Fibroblast of the aortic adventitia (primary cell): ENCODE results near the gene FRY. TPM values are rescaled to one million over a fixed set of nuclear protein-coding genes. Genes with fewer than 3 reads are reported as not detected.

Source experiments
- DNase-seq: peaks from one replicate; pipeline ENCODE4 v3.0.0-alpha.2; 2010; ENCODE audit warnings: low read depth
- H3K4me3 ChIP-seq: 2 replicates; pipeline ENCODE4 v1.5.1; 2011; ENCODE audit warnings: low read depth, mild to moderate bottlenecking, control low read depth, low read length, moderate library complexity
- total RNA-seq: library from RNA; depleted of rRNA; stranded (reverse); fragments of >200 nt; gene quantifications from 2 replicates; pipeline ENCODE4 v1.2.3, GENCODE V29; 2012; ENCODE audit warnings: low replicate concordance
- TF ChIP-seq, protein P1 (sequence below): IDR thresholded peaks from 2 replicates; pipeline ENCODE4 v1.5.1; 2011; ENCODE audit warnings: mild to moderate bottlenecking, low read length, control low read depth, inconsistent platforms; ENCODE audit not compliant: insufficient read depth

The FRY gene
- total RNA-seq, 1 donor = 4.3 TPM

DNA sequence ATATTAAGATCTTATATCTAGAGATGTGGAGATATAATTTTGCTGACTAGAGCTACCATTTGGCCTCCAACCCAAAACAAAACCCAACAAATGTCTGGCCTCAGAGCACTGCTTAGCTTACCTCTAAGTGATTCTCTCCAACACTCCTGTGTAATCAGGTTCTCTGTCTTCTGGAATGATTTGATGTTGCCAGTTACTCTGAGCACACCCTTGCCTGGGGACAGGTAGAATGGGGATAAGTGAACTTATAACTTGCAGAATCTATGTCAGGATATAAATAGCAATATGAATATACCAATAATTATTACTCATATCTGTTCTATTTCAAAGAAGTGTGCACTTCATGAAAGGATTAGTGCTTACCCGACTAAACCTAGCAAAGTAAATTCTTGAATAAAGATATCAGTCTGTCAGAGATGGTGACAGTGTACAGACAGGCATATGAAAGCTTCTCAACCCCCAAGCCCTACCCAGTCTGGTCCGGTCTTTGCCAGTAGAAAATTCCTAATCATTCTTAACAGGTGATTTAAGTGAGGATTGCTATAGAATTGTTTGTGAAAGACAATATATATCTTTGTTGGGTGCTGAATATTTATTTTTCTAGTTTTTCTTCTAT, 250.6 kb downstream of the FRY start:
- no peak for DNase-seq
- no peak overlapping the region for H3K4me3 ChIP-seq
- TF ChIP-seq, protein P1, sequence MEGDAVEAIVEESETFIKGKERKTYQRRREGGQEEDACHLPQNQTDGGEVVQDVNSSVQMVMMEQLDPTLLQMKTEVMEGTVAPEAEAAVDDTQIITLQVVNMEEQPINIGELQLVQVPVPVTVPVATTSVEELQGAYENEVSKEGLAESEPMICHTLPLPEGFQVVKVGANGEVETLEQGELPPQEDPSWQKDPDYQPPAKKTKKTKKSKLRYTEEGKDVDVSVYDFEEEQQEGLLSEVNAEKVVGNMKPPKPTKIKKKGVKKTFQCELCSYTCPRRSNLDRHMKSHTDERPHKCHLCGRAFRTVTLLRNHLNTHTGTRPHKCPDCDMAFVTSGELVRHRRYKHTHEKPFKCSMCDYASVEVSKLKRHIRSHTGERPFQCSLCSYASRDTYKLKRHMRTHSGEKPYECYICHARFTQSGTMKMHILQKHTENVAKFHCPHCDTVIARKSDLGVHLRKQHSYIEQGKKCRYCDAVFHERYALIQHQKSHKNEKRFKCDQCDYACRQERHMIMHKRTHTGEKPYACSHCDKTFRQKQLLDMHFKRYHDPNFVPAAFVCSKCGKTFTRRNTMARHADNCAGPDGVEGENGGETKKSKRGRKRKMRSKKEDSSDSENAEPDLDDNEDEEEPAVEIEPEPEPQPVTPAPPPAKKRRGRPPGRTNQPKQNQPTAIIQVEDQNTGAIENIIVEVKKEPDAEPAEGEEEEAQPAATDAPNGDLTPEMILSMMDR = no peak

DNA sequence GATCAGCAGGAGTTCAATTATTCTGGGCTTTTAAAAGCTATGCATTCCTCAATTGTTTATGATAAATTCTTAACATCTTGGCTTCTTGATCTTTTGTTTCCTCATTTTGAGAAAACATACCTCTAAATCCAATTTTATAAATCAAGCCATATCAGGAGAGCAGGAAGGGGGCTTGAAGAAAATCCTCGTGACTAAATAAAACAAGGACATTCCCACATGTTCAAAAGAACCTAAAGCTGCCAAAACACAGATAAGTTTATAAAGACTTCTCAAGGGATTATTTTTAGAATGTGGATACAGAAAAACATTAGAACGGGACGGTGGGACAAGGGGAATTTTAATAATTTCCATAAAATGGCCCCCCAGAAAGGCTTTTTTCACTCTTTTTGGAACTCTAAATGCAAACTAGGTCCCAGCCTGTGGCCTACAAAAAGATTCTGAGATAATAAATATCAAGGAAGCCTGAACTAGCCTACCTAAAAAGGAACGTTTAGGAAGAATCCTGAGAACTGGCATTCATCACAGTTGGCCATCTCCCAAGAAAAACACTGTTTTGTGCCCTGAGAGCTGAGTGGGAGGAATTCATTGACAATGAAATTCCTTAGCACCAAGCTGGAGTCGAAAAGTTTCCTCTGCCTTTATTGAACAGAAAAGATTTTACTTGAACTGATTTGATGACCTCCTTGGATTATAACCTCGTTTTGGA, 253.5 kb downstream of the FRY start:
- H3K4me3 ChIP-seq = no peak overlapping the region
- TF ChIP-seq, protein P1 = no peak
- peak; percentile 86 for DNase-seq

DNA sequence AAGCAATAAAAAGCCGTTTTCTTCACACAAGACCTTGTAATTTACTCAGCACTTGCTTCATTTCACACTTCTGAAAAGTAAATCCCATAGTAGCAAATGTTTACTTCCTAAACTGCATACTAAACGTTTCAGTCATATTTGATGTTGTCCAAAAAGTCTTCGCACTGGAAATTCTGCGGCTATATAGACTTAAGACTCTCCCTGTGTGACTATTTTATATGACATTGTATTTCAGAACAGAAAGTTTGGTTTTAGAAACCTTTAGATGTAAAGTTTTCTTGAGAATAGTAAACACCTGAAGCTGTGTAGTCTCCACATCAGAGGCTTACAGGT, 254.0 kb downstream of the FRY start:
- H3K4me3 ChIP-seq = no peak overlapping the region
- TF ChIP-seq, protein P1 = no peak
- no peak for DNase-seq

DNA sequence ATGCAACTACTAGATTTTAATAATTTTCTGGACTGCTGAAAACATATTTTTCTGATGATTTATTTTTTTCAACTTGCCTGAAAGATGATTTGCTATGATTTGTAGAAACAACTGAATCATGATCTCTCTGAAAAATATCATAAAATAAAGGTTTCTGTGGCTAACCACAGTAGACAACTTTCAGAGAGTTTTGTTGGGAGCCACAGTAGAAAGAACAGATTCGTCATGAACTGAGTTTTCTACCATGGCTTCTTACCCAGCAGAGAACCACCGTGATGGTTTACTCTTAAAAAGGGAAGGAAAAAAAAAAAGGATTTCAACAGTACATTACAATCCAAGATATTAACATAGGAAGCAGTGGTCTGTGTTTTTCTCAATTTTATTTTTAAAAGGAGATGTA, 265.6 kb downstream of the FRY start:
- TF ChIP-seq, protein P1 = no peak
- DNase-seq = no peak
- no peak overlapping the region for H3K4me3 ChIP-seq

DNA sequence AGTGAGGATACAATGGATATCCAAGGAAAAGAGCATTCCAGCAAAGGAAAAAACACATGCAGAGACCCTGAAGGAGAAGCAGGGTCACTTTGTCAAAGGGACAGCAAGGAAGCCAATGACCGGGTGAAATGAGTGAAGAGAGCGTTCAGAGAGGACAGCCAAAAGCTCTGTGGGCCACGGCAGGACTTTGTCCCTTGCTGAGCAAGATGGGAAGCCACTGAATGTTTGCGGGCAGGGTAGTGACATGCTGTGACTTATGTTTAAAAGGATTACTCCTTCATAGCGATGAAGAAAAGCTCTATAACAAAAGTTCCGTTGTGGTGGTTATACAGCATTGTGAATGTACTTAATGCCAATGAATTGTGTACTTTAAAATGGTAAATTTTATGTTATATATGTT, 267.1 kb downstream of the FRY start:
- DNase-seq = no peak
- TF ChIP-seq, protein P1 = no peak
- no peak overlapping the region for H3K4me3 ChIP-seq

DNA sequence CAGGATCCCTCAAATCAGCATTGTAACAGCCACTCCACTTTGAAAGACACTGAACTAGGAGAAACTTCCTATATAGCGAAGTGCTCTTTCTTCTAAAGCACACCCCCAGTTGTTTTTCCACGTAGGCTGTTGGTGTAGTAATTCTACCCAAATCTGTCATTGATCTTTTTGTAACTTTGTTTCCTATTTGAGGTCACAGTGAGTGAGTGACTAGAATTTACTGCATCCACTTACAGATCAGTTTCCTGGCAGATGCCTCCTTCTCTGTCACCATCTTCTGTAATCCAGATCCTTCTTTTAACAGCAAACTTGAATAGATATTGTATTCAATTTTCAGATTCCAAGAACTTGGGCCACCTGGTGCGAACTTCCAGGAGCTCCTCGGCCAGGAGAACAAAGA, 268.3 kb downstream of the FRY start:
- no peak for DNase-seq
- TF ChIP-seq, protein P1 = no peak

DNA sequence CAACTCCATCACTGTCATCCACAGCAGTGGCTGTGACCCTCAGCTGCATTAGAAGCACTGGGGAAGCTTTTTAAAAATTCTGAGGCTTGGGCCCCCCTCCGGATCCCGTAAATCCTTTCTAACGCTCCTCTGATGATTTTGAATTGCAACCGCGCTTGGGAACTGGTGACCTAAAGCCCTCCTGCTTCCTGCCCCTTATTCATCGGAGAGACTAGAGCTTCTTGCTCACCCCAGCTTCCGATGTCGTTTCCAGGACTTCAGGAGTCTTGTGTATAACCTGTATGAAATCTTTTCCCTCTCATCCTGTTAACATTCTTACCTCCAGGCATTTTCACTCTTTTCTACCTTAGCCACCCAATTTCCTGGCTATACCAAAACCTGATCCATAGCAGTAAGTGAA, 268.8 kb downstream of the FRY start:
- DNase-seq = no peak
- no peak overlapping the region for H3K4me3 ChIP-seq
- TF ChIP-seq, protein P1 = no peak

More for the DNA sequence above, 268.3 kb downstream of the FRY start:
- H3K4me3 ChIP-seq = no peak overlapping the region
